Natural killer cell treated with Interleukin-12 subunit alpha and Interleukin-12 subunit beta and Interleukin-15 and Interleukin-18, amount 100 ng/mL, for 72 hours (primary cell): ENCODE measurements around the gene AADAT. TPM values are rescaled to one million over a fixed set of nuclear protein-coding genes. Genes with fewer than 3 reads are reported as not detected.
"Not testable (repeated sequence)": the region's sequence is repeated elsewhere in the genome, so short reads cannot be mapped to it uniquely, and the experiment has no call there.

Experiments used
- ATAC-seq, 2 donors: fragments of 150-1000 bp; cut with Tn5 transposase in 1 of 2; sonication (Bioruptor Pico), chemical (Tn5 transposase) in 1 of 2; 2 replicates each; pipeline ENCODE4 v1.10.0; 2021
- DNase-seq: peaks from one replicate; pipeline ENCODE4 v3.0.0; 2022; ENCODE audit warnings: low spot score
- H3K27ac Mint-ChIP-seq, 2 donors: 1 replicate in 1 of 2; 2 replicates in 1 of 2; pipeline ENCODE4 v1.8.0; 2022; ENCODE audit warnings: mixed read lengths in 2 of 2, mild to moderate bottlenecking in 1 of 2, moderate library complexity in 1 of 2
- H3K27me3 Mint-ChIP-seq, 2 donors: 1 replicate in 1 of 2; 2 replicates in 1 of 2; pipeline ENCODE4 v1.8.0; 2022; ENCODE audit warnings: mixed read lengths in 2 of 2
- H3K36me3 Mint-ChIP-seq: one replicate; pipeline ENCODE4 v1.8.0; 2022; ENCODE audit warnings: mixed read lengths
- H3K4me1 Mint-ChIP-seq, 2 donors: 1 replicate in 1 of 2; 2 replicates in 1 of 2; pipeline ENCODE4 v1.8.0; 2022; ENCODE audit warnings: low read depth in 2 of 2, mixed read lengths in 2 of 2, mild to moderate bottlenecking in 1 of 2
- H3K4me3 Mint-ChIP-seq: one replicate; pipeline ENCODE4 v1.8.0; 2022; ENCODE audit warnings: mixed read lengths
- H3K9me3 Mint-ChIP-seq: 2 replicates; pipeline ENCODE4 v1.8.0; 2022; ENCODE audit warnings: mixed read lengths
- total RNA-seq, 2 donors: library from RNA; stranded (reverse); gene quantifications; one replicate each; pipeline ENCODE4 v1.2.3, GENCODE V29; 2022

Gene AADAT
- not detected for total RNA-seq

DNA sequence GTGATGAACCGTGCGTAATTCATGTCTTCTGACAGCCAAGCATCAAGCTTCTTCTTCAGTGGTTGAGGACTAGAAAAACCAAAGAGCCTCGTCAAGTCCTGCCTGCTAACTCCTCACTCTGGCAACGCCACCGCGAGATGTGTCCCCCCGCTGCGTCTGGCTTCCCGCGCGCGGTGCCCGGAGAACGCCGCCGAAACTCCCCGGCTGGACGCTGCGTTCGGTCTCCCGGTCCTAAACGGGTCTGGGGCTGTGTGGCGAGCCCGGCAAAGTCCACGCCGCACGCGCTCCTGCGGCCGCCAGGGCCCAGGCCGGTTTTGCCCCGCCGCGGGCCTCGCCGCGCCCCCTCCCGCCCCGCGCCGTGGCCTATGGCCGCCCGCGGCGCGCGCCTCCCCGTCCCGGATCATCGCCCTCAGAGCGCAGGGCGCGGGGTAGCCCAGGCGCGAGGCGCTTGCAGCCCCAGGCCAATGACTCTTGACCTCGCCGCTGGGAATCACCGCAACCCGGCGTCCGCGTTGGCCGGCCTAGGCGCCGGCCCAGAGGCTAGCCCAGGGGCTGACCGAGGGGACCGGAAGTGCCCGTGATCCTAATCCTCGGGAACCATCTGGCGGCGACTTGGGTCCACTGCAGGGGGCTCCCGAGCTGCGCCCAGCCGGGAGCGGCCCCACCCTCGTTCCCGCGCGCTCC lies at the start of gene AADAT:
Gene AADAT (minus strand): TSS at position 289 of the 684 bp plus-strand sequence. CDS start 266 bp downstream, at position 23.
- Mint-ChIP-seq H3K27ac (no peak within 1 kb of the TSS), H3K9me3 (no peaks in the 10 kb centered on the region), H3K36me3 (no peaks in the 10 kb centered on the region), H3K4me1 (peaks cover 0 to 9% of the 10 kb centered on the region in 2 donors), H3K27me3 (peaks cover 28 to 35% of the 10 kb centered on the region in 2 donors), H3K4me3 (peak within 1 kb of the TSS; percentile 18)
- DNase-seq: peak; percentile 62
- ATAC-seq: peak; percentile 78 to 86

GRCh38 chr4:170138580-170139194 lies 48.9 kb upstream of the AADAT start:
- Mint-ChIP-seq H3K27me3 (no peaks in the 10 kb centered on the region), H3K9me3 (no peaks in the 10 kb centered on the region), H3K27ac (no peak overlapping the region), H3K4me1 (peaks cover 5 to 7% of the 10 kb centered on the region in 2 donors), H3K4me3 (no peak overlapping the region), H3K36me3 (no peaks in the 10 kb centered on the region)
- no peak for DNase-seq
- peak; percentile 56 to 57 for ATAC-seq

GRCh38 chr4:170137927-170138326 lies 48.2 kb upstream of the AADAT start:
- no peaks in the 10 kb centered on the region for H3K27me3 Mint-ChIP-seq
- ATAC-seq: no peak

GRCh38 chr4:170137466-170137865 lies 47.7 kb upstream of the AADAT start:
- Mint-ChIP-seq H3K4me3 (no peak overlapping the region), H3K27me3 (no peaks in the 10 kb centered on the region), H3K9me3 (no peaks in the 10 kb centered on the region), H3K36me3 (peaks cover 7% of the 10 kb centered on the region), H3K4me1 (peaks cover 5 to 7% of the 10 kb centered on the region in 2 donors), H3K27ac (no peak overlapping the region)
- ATAC-seq (no peak), DNase-seq (no peak)

More at GRCh38 chr4:170137927-170138326, 48.2 kb upstream of the AADAT start:
- no peak for DNase-seq
- no peak overlapping the region for H3K27ac Mint-ChIP-seq
- peaks cover 5 to 7% of the 10 kb centered on the region in 2 donors for H3K4me1 Mint-ChIP-seq
- no peaks in the 10 kb centered on the region for H3K9me3 Mint-ChIP-seq
- no peak overlapping the region for H3K4me3 Mint-ChIP-seq
- peaks cover 7% of the 10 kb centered on the region for H3K36me3 Mint-ChIP-seq

- ATAC-seq (no peak), DNase-seq (no peak)
- Mint-ChIP-seq H3K27ac (no peak overlapping the region), H3K9me3 (no peaks in the 10 kb centered on the region), H3K4me3 (no peak overlapping the region), H3K36me3 (peaks cover 7% of the 10 kb centered on the region), H3K27me3 (no peaks in the 10 kb centered on the region), H3K4me1 (peaks cover 5 to 7% of the 10 kb centered on the region in 2 donors)
Measured at GRCh38 chr4:170134821-170135220, 45.1 kb upstream of the AADAT start.

DNA sequence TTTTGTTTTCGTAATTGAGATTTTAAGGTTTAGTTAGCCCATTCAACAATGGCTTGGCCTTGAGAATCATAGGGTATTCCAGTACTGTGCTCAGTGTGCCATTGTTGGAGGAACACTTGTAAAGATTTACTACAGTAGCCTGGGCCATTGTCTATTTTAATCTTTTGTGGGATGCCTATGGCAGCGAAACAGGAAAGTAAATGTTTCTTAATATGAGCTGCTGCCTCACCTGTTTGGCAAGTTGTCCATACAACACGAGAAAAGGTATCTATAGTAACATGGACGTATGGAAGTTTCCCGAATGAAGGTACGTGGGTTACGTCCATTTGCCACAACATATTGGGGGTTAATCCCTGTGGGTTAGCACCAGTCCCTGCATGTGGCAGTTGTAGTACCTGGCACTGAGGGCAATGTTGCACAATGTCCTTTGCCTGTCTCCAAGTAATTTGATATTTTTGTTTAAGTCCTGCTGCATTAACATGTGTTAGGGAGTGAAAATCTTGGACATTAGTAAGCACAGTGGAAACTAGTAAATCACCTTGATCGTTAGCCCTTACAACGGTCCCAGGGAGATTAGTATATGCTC lies 38.6 kb upstream of the AADAT start:
- no peak for ATAC-seq
- Mint-ChIP-seq H3K36me3 (peaks cover 4% of the 10 kb centered on the region), H3K27me3 (no peaks in the 10 kb centered on the region), H3K4me3 (no peak overlapping the region), H3K4me1 (no peaks in the 10 kb centered on the region), H3K9me3 (no peaks in the 10 kb centered on the region), H3K27ac (no peak overlapping the region)
- DNase-seq: no peak

DNA sequence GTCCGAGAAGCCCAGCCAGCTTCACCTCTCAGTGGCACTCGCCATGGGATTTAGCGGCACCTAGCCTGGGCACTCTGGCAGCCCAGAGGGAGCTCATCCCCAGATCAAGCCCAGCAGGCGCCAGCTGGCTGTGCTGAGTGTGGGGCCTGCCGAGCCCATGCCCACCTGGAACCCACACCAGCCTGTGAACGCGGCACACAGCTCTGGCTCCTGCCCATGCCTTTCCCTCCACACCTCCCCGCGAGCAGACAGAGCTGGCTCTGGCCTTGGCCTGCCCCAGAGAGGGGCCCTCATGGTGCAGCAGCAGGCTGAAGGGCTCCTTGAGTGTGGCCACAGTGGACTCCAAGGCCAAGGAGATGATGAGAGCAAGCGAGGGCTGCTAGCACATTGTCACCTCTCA lies 38.0 kb upstream of the AADAT start:
- H3K36me3 Mint-ChIP-seq: no peaks in the 10 kb centered on the region

DNA sequence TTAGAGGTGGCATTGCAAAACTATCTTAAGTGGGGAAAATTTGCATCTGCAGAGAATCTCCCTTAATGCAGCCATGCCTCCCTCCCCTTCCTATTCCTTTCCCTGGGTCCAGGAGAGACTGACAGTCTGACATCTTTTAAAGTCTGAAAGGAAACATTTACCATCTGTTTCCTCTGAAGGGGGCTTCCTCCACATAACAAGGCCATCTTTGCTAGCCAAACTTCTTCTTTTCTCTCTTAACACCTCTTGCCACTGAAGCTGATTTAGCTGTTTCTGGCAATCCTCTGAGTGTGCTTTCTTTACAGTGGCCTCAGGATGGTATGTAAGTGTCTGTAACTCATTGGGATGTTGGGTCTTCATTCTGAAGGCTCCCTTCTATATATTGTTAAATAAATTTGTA lies 34.6 kb upstream of the AADAT start:
- Mint-ChIP-seq H3K27ac (no peak overlapping the region), H3K9me3 (no peaks in the 10 kb centered on the region), H3K4me3 (no peak overlapping the region), H3K36me3 (no peaks in the 10 kb centered on the region), H3K4me1 (no peaks in the 10 kb centered on the region), H3K27me3 (no peaks in the 10 kb centered on the region)
- DNase-seq (no peak), ATAC-seq (no peak)

More for the DNA sequence above, 38.0 kb upstream of the AADAT start:
- no peak overlapping the region for H3K27ac Mint-ChIP-seq
- H3K9me3 Mint-ChIP-seq: no peaks in the 10 kb centered on the region
- no peaks in the 10 kb centered on the region for H3K4me1 Mint-ChIP-seq
- no peaks in the 10 kb centered on the region for H3K27me3 Mint-ChIP-seq
- ATAC-seq (peak; percentile 6 to 36), DNase-seq (no peak)
- H3K4me3 Mint-ChIP-seq: no peak overlapping the region

DNA sequence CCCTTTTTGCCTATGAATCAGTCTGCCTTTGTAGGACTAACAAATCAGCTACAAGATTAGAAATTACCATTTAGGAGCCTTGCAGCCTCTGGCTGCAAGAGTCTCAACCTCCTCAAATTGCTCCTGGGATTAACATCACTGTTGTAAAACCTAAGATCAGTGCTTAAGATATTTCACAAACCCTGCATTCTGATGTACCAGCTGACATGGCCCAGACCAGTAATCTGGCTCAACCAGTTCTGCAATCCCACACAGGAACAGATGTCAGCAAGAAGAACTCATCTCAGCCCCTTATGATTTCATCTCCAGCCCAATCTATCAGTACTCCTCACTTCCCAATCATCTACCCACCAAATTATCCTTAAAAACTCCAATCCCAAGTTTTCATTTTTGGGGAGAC lies 32.5 kb upstream of the AADAT start:
- no peaks in the 10 kb centered on the region for H3K4me1 Mint-ChIP-seq
- no peak for DNase-seq
- H3K36me3 Mint-ChIP-seq: no peaks in the 10 kb centered on the region
- H3K4me3 Mint-ChIP-seq: no peak overlapping the region
- H3K27ac Mint-ChIP-seq: no peak overlapping the region
- ATAC-seq: no peak
- no peaks in the 10 kb centered on the region for H3K9me3 Mint-ChIP-seq
- peaks cover 0 to 8% of the 10 kb centered on the region in 2 donors for H3K27me3 Mint-ChIP-seq

GRCh38 chr4:170114636-170115035 lies 24.9 kb upstream of the AADAT start:
- no peak overlapping the region for H3K27ac Mint-ChIP-seq
- ATAC-seq (no peak), DNase-seq (no peak)
- no peak overlapping the region for H3K4me3 Mint-ChIP-seq
- peaks cover 0 to 17% of the 10 kb centered on the region in 2 donors for H3K27me3 Mint-ChIP-seq
- H3K36me3 Mint-ChIP-seq: no peaks in the 10 kb centered on the region
- no peaks in the 10 kb centered on the region for H3K4me1 Mint-ChIP-seq
- H3K9me3 Mint-ChIP-seq: no peaks in the 10 kb centered on the region

GRCh38 chr4:170114183-170114582 lies 24.4 kb upstream of the AADAT start:
- H3K4me1 Mint-ChIP-seq, H3K9me3 Mint-ChIP-seq, H3K27ac Mint-ChIP-seq, H3K4me3 Mint-ChIP-seq, H3K36me3 Mint-ChIP-seq, ATAC-seq, DNase-seq: not testable (repeated sequence)
- H3K27me3 Mint-ChIP-seq: peaks cover 0 to 16% of the 10 kb centered on the region in 2 donors

GRCh38 chr4:170111546-170111945 lies 21.8 kb upstream of the AADAT start:
- no peak for ATAC-seq
- DNase-seq: no peak
- peaks cover 0 to 7% of the 10 kb centered on the region in 2 donors for H3K27me3 Mint-ChIP-seq
- H3K4me3 Mint-ChIP-seq: no peak overlapping the region
- H3K27ac Mint-ChIP-seq: no peak overlapping the region
- H3K36me3 Mint-ChIP-seq: no peaks in the 10 kb centered on the region
- H3K9me3 Mint-ChIP-seq: no peaks in the 10 kb centered on the region
- no peaks in the 10 kb centered on the region for H3K4me1 Mint-ChIP-seq

- DNase-seq (no peak), ATAC-seq (no peak)
- no peak overlapping the region for H3K4me3 Mint-ChIP-seq
- H3K4me1 Mint-ChIP-seq: no peaks in the 10 kb centered on the region
- peaks cover 0 to 7% of the 10 kb centered on the region in 2 donors for H3K27me3 Mint-ChIP-seq
- H3K27ac Mint-ChIP-seq: no peak overlapping the region
- H3K9me3 Mint-ChIP-seq: no peaks in the 10 kb centered on the region
- H3K36me3 Mint-ChIP-seq: no peaks in the 10 kb centered on the region
Measured at GRCh38 chr4:170111085-170111484, 21.3 kb upstream of the AADAT start.

GRCh38 chr4:170110285-170110672 lies 20.5 kb upstream of the AADAT start:
- Mint-ChIP-seq H3K4me3 (no peak overlapping the region), H3K27me3 (peaks cover 0 to 7% of the 10 kb centered on the region in 2 donors), H3K4me1 (no peaks in the 10 kb centered on the region), H3K36me3 (no peaks in the 10 kb centered on the region), H3K27ac (no peak overlapping the region), H3K9me3 (no peaks in the 10 kb centered on the region)
- no peak for ATAC-seq
- no peak for DNase-seq
